OCI-M1 (cell line): Measurements from ENCODE around the gene AKTIP.

Source experiments
- DNase-seq: peaks from one replicate; lab custom pipeline; 2025; lab: John Stamatoyannopoulos, UW

The AKTIP gene

GRCh38 chr16:53478965-53479364 lies 24.0 kb downstream of the AKTIP start:
- no peak for DNase-seq

- DNase-seq = no peak
Observed at GRCh38 chr16:53476867-53477266, 26.1 kb downstream of the AKTIP start.

- DNase-seq = peak; percentile 70
Observed at GRCh38 chr16:53465606-53466280, 37.3 kb downstream of the AKTIP start.

GRCh38 chr16:53458635-53459034 lies 44.4 kb downstream of the AKTIP start:
- DNase-seq = peak; percentile 89

- DNase-seq = peak; percentile 32
Observed at GRCh38 chr16:53457670-53458069, 45.3 kb downstream of the AKTIP start.

- peak; percentile 71 for DNase-seq
Observed at GRCh38 chr16:53456625-53457024, 46.4 kb downstream of the AKTIP start.

GRCh38 chr16:53453928-53454327 lies 49.1 kb downstream of the AKTIP start:
- no peak for DNase-seq

- no peak for DNase-seq
Observed at GRCh38 chr16:53449816-53450517, 53.0 kb downstream of the AKTIP start.

GRCh38 chr16:53446090-53446489 lies 56.9 kb downstream of the AKTIP start:
- DNase-seq = no peak

GRCh38 chr16:53445534-53445933 lies 57.5 kb downstream of the AKTIP start:
- no peak for DNase-seq
